AG04449 (cell line): ENCODE measurements around the gene TLCD1.

ENCODE experiments used
- CTCF ChIA-PET: fragments of 350-600 bp; formaldehyde crosslinking; extraction: SDS; loops from one replicate; lab custom pipeline; 2021; ENCODE audit warnings: antibody characterized with exemption; lab: Yijun Ruan, JAX
- POLR2A ChIA-PET: fragments of 400-600, 350-600 bp; formaldehyde crosslinking; extraction: SDS; loops from one replicate; lab custom pipeline; 2020; ENCODE audit warnings: antibody characterized with exemption, inconsistent platforms; lab: Yijun Ruan, JAX
- DNase-seq: peaks from one replicate; pipeline ENCODE4 v3.0.0-alpha.2; 2010; ENCODE audit warnings: low read depth, low spot score
- H3K4me3 ChIP-seq: 2 replicates; pipeline ENCODE4 v1.5.1; 2011; ENCODE audit warnings: low read depth, mild to moderate bottlenecking, control low read depth, low read length
- TF ChIP-seq, protein P1 (sequence below): IDR thresholded peaks from one replicate; pipeline ENCODE4 v1.5.1; 2011; ENCODE audit warnings: mild to moderate bottlenecking, moderate library complexity, low read length, control low read depth, inconsistent platforms; ENCODE audit not compliant: insufficient read depth; ENCODE audit errors: missing control alignments

The TLCD1 gene

GRCh38 chr17:28744972-28745785 is 19.1 kb upstream of the TLCD1 start:
- peak overlapping the region; percentile 93 for H3K4me3 ChIP-seq
- TF ChIP-seq, protein P1, sequence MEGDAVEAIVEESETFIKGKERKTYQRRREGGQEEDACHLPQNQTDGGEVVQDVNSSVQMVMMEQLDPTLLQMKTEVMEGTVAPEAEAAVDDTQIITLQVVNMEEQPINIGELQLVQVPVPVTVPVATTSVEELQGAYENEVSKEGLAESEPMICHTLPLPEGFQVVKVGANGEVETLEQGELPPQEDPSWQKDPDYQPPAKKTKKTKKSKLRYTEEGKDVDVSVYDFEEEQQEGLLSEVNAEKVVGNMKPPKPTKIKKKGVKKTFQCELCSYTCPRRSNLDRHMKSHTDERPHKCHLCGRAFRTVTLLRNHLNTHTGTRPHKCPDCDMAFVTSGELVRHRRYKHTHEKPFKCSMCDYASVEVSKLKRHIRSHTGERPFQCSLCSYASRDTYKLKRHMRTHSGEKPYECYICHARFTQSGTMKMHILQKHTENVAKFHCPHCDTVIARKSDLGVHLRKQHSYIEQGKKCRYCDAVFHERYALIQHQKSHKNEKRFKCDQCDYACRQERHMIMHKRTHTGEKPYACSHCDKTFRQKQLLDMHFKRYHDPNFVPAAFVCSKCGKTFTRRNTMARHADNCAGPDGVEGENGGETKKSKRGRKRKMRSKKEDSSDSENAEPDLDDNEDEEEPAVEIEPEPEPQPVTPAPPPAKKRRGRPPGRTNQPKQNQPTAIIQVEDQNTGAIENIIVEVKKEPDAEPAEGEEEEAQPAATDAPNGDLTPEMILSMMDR = no peak
- POLR2A ChIA-PET = interaction anchor here (1.1 to 13.2 kb wide), 5 partner anchors 9 to 121 kb away, joined by 3 to 174 read pairs (median 4); partner anchors contain the start of genes NEK8, RPL23A and TLCD1
- CTCF ChIA-PET = interaction anchor here (1.4 to 17.9 kb wide), 5 partner anchors 8 to 372 kb away, joined by 3 to 603 read pairs (median 16); partner anchors contain the start of genes NEK8, RPL23A and TLCD1
- no peak for DNase-seq

- CTCF ChIA-PET = interaction anchor here (0.6 to 17.9 kb wide), 6 partner anchors 9 to 372 kb away, joined by 3 to 603 read pairs (median 10); partner anchors contain the start of genes NEK8, RPL23A and TLCD1
- peak overlapping the region; percentile 93 for H3K4me3 ChIP-seq
- POLR2A ChIA-PET = interaction anchor here (0.7 to 13.2 kb wide), 7 partner anchors 9 to 850 kb away, joined by 3 to 174 read pairs (median 4); partner anchors contain the start of genes NEK8, RPL23A and TLCD1
- DNase-seq = no peak
- TF ChIP-seq, protein P1 = no peak
These were observed 18.3 kb upstream of the TLCD1 start for GRCh38 chr17:28744104-28744971.

GRCh38 chr17:28743243-28744103 is 17.4 kb upstream of the TLCD1 start, which contains the start of gene TRAF4:
Gene TRAF4 (plus strand): TSS chr17:28744011. CDS start chr17:28744113, 102 bp downstream.
- POLR2A ChIA-PET = interaction anchor here (0.8 to 13.2 kb wide), 5 partner anchors 9 to 67 kb away, joined by 3 to 174 read pairs (median 3); partner anchors contain the start of genes NEK8 and TLCD1

GRCh38 chr17:28741358-28742349 is 15.6 kb upstream of the TLCD1 start:
- CTCF ChIA-PET = interaction anchor here (1.0 to 17.9 kb wide), 5 partner anchors 8 to 212 kb away, joined by 3 to 603 read pairs (median 8); partner anchors contain the start of genes NEK8, RPL23A and TLCD1
- no peak overlapping the region for H3K4me3 ChIP-seq
- TF ChIP-seq, protein P1 = no peak
- no peak for DNase-seq
- POLR2A ChIA-PET = interaction anchor here (13.2 kb wide), 1 partner anchor 14 kb away, joined by 174 read pairs; the partner anchor contains the start of genes NEK8 and TLCD1

More at GRCh38 chr17:28743243-28744103, 17.4 kb upstream of the TLCD1 start, which contains the start of gene TRAF4:
- TF ChIP-seq, protein P1 = peak; percentile 6
- DNase-seq = no peak
- CTCF ChIA-PET = interaction anchor here (1.2 to 17.9 kb wide), 5 partner anchors 9 to 172 kb away, joined by 3 to 603 read pairs (median 16); partner anchors contain the start of genes NEK8, RPL23A and TLCD1
- peak within 1 kb of the TSS; percentile 93 for H3K4me3 ChIP-seq
